Lung (tissue), 12 donors: ENCODE data around the gene DCAF7. TPM values are rescaled to one million over a fixed set of nuclear protein-coding genes. Genes with fewer than 3 reads are reported as not detected.

Source experiments
- ATAC-seq: fragments of 200-7000 bp; cut with Tn5 transposase; one replicate; pipeline ENCODE4 v1.9.1; 2020; ENCODE audit warnings: moderate number of reproducible peaks; ENCODE audit not compliant: insufficient read depth, low FRiP score
- DNase-seq, 3 donors: peaks; one replicate each; pipeline ENCODE4 v3.0.0-alpha.2; 2013 to 2017
- H3K27ac ChIP-seq, 2 donors: one replicate each; pipeline ENCODE4 v1.5.1; 2013; ENCODE audit warnings: mild to moderate bottlenecking in 2 of 2, moderate library complexity in 2 of 2, control low read depth in 1 of 2, inconsistent platforms in 1 of 2, low read depth in 1 of 2, low read length in 1 of 2
- H3K27me3 ChIP-seq, 3 donors: one replicate each; pipeline ENCODE4 v1.5.1; 2013; ENCODE audit warnings: low read length in 2 of 3; ENCODE audit not compliant: control insufficient read depth in 3 of 3, insufficient read depth in 3 of 3
- H3K36me3 ChIP-seq, 4 donors: one replicate each; pipeline ENCODE4 v1.5.1; 2013; ENCODE audit warnings: low read length in 4 of 4, mild to moderate bottlenecking in 1 of 4, moderate library complexity in 1 of 4; ENCODE audit not compliant: control insufficient read depth in 4 of 4, insufficient read depth in 4 of 4
- H3K4me1 ChIP-seq, 5 donors: one replicate each; pipeline ENCODE4 v1.5.1; 2013; ENCODE audit warnings: low read length in 5 of 5, mild to moderate bottlenecking in 2 of 5, moderate library complexity in 1 of 5; ENCODE audit not compliant: control insufficient read depth in 5 of 5, insufficient read depth in 5 of 5
- H3K4me3 ChIP-seq: one replicate; pipeline ENCODE4 v1.5.1; 2013; ENCODE audit warnings: mild to moderate bottlenecking, control low read depth, moderate library complexity
- H3K9ac ChIP-seq, 2 donors: one replicate each; pipeline ENCODE4 v1.5.1; 2013; ENCODE audit warnings: low read length in 2 of 2, control low read depth in 1 of 2; ENCODE audit not compliant: insufficient read depth in 1 of 2
- H3K9me3 ChIP-seq, 4 donors: one replicate each; pipeline ENCODE4 v1.5.1; 2013; ENCODE audit warnings: low read length in 3 of 4, mild to moderate bottlenecking in 1 of 4, moderate library complexity in 1 of 4; ENCODE audit not compliant: control insufficient read depth in 4 of 4, insufficient read depth in 3 of 4
- WGBS, 2 donors: extraction: QIAGEN DNeasy Blood & Tissue Kit; methylation state at CpG; one replicate each; pipeline ENCODE4 v1.1.7; 2013; 5-methylcytosine and 5-hydroxymethylcytosine counted together
- polyA plus RNA-seq, 2 donors: library from polyadenylated mRNA; stranded (reverse); fragments of 200-250 nt; gene quantifications; one replicate each; pipeline ENCODE4 v1.2.1, GENCODE V29; 2013
- total RNA-seq, 2 donors: library from RNA; depleted of rRNA in 1 of 2; stranded (reverse); fragments of >200 nt in 1 of 2; gene quantifications; one replicate each; pipeline ENCODE4 v1.2.1, GENCODE V29; 2014 to 2021
- TF ChIP-seq, protein P1 (sequence below): IDR thresholded peaks from 2 replicates; pipeline ENCODE4 v1.5.1; 2012; ENCODE audit warnings: mild to moderate bottlenecking; ENCODE audit errors: control extremely low read depth, extremely low read depth
- donor health status: control.
- donor health status: control.
- donor health status: Bipolar disorder and iron deficiency.
- donor health status: healthy.
- donor health status: DM: yes; HTN: yes; CAD: no.

The DCAF7 gene
- total and polyA plus RNA-seq, 4 donors, result 21.7 to 76.6 (median 44.1) TPM

DNA sequence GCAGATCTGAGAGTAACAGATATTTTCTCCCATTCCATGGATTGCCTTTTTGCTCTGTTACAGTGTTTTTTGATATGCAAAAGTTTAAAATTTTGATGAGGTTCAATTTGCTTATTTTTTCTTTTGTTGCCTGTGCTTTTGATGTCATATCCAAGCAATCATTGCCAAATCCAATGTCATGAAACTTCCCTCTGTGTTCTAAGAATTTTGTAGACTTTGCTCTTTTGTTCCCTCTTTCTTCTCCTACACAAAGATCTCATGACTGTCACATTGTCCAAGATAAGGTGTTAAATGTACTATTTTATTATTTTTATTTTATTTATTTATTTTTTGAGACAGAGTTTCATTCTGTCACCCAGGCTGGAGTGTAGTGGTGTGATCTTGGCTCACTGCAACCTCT is 46.0 kb upstream of the DCAF7 start:
- Histone ChIP-seq H3K4me1 (peaks cover 0 to 1% (median 0%) of the 10 kb centered on the region in 5 donors), H3K27me3 (peaks cover 0 to 4% (median 2%) of the 10 kb centered on the region in 3 donors), H3K36me3 (no peaks in the 10 kb centered on the region), H3K9ac (no peak overlapping the region), H3K27ac (no peak overlapping the region), H3K9me3 (peaks cover 0 to 3% (median 0%) of the 10 kb centered on the region in 4 donors), H3K4me3 (no peak overlapping the region)
- DNase-seq, result no peak
- TF ChIP-seq, protein P1, sequence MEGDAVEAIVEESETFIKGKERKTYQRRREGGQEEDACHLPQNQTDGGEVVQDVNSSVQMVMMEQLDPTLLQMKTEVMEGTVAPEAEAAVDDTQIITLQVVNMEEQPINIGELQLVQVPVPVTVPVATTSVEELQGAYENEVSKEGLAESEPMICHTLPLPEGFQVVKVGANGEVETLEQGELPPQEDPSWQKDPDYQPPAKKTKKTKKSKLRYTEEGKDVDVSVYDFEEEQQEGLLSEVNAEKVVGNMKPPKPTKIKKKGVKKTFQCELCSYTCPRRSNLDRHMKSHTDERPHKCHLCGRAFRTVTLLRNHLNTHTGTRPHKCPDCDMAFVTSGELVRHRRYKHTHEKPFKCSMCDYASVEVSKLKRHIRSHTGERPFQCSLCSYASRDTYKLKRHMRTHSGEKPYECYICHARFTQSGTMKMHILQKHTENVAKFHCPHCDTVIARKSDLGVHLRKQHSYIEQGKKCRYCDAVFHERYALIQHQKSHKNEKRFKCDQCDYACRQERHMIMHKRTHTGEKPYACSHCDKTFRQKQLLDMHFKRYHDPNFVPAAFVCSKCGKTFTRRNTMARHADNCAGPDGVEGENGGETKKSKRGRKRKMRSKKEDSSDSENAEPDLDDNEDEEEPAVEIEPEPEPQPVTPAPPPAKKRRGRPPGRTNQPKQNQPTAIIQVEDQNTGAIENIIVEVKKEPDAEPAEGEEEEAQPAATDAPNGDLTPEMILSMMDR, result no peak
- ATAC-seq, result no peak

DNA sequence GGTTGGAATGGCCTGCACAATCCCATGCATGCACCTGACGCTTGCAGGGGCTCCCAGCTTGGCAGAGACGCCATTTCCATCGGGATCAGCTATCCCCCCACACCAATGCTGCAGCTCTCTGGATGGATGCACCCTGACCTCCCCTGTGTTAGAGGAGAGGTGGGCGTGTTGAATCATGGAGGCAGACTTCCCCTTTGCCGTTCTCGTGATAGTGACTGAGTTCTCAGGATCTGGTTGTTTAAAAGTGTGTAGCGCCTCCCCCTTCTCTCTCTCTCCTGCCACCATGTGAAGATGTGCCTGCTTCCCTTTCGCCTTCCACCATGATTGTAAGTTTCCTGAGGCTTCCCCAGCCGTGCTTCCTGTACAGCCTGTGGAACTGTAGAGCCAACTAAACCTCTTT is 44.9 kb upstream of the DCAF7 start:
- no peak overlapping the region for H3K27ac ChIP-seq
- peaks cover 0 to 3% (median 0%) of the 10 kb centered on the region in 4 donors for H3K9me3 ChIP-seq
- no peak overlapping the region for H3K9ac ChIP-seq
- no peaks in the 10 kb centered on the region for H3K36me3 ChIP-seq
- no peak for ATAC-seq
- WGBS, 2 donors, result 88 to 90% methylated on average over 9 of the region's 9 CpGs
- no peaks in the 10 kb centered on the region for H3K4me1 ChIP-seq
- peaks cover 0 to 4% (median 2%) of the 10 kb centered on the region in 3 donors for H3K27me3 ChIP-seq
- TF ChIP-seq, protein P1, result no peak
- no peak overlapping the region for H3K4me3 ChIP-seq
- DNase-seq, result no peak

DNA sequence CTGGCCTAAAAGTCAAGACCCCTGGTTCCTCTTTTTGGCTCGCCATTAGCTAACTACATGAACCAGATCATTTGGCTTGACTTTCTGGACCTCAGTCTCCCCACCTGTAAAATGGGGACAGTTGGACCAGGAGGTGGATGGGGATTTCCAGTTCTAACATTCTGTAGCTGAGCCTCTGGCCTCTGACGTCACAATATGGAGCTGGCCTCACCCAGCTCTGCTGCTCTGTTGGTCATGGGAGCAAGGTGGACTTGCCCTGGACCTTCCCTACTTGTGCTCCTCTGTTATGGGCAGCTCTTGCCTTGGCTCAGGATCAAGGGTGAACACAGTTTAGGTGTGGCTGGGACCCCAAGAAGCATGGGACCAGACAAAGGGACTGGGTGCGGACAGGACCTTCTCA is 43.6 kb upstream of the DCAF7 start:
- no peak overlapping the region for H3K4me3 ChIP-seq
- ATAC-seq (no peak), DNase-seq (no peak)
- 93 to 96% methylated on average over 3 of the region's 3 CpGs for WGBS, 2 donors
- H3K27ac ChIP-seq, result no peak overlapping the region
- no peaks in the 10 kb centered on the region for H3K36me3 ChIP-seq
- H3K4me1 ChIP-seq, result no peaks in the 10 kb centered on the region
- peaks cover 0 to 3% (median 0%) of the 10 kb centered on the region in 4 donors for H3K9me3 ChIP-seq
- H3K27me3 ChIP-seq, result peaks cover 0 to 2% (median under 1%) of the 10 kb centered on the region in 3 donors
- TF ChIP-seq, protein P1, result no peak
- no peak overlapping the region for H3K9ac ChIP-seq

DNA sequence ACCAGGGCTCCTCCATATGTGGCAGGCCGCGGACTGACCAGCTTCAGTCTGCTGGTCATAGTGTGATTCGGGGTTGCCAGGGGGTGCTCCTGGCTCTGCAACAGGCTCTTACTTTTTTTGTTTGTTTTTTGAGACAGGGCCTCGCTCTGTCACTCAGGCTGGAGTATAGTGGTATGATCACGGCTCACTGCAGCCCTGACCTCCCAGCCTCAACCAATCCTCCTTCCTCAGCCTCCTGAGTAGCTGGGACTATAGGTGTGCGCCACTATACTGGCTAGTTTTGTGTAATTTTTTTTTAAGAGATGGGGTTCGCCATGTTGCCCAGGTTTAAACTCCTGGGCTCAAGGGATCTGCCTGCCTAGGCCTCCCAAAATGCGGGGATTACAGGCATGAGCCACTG is 38.9 kb upstream of the DCAF7 start:
- TF ChIP-seq, protein P1, result no peak
- 90 to 96% methylated on average over 8 of the region's 8 CpGs for WGBS, 2 donors
- ATAC-seq (no peak), DNase-seq (no peak)
- no peaks in the 10 kb centered on the region for H3K36me3 ChIP-seq
- H3K4me1 ChIP-seq, result no peaks in the 10 kb centered on the region
- no peak overlapping the region for H3K4me3 ChIP-seq
- no peaks in the 10 kb centered on the region for H3K27me3 ChIP-seq
- no peak overlapping the region for H3K9ac ChIP-seq
- H3K27ac ChIP-seq, result no peak overlapping the region
- H3K9me3 ChIP-seq, result no peaks in the 10 kb centered on the region
